HepG2 (cell line): ENCODE measurements around the gene BCAS3. TPM values are rescaled to one million over a fixed set of nuclear protein-coding genes. Genes with fewer than 3 reads are reported as not detected.

Experiments used
- ELF1 ChIP-seq: sonication (generic); formaldehyde crosslinking; IDR thresholded peaks from 2 replicates; pipeline ENCODE4 v1.4.0; 2020; ENCODE audit warnings: missing genetic modification reagents
- IKZF4 ChIP-seq: sonication (generic); formaldehyde crosslinking; IDR thresholded peaks from 2 replicates; pipeline ENCODE4 v1.5.1; 2020; ENCODE audit warnings: borderline replicate concordance, mild to moderate bottlenecking, low read depth, missing genetic modification reagents; ENCODE audit errors: not compliant biosample characterization
- JUNB ChIP-seq: sonication (generic); formaldehyde crosslinking; IDR thresholded peaks from 2 replicates; pipeline ENCODE4 v1.8.0; 2022; ENCODE audit warnings: missing genetic modification reagents, mild to moderate bottlenecking, borderline replicate concordance
- MAFG ChIP-seq: sonication (generic); formaldehyde crosslinking; IDR thresholded peaks from 2 replicates; pipeline ENCODE4 v1.5.1; 2020; ENCODE audit warnings: mild to moderate bottlenecking, missing genetic modification reagents
- ZNF263 ChIP-seq: sonication (generic); formaldehyde crosslinking; IDR thresholded peaks from 2 replicates; pipeline ENCODE4 v1.4.0; 2020; ENCODE audit warnings: missing genetic modification reagents
- ZNF337 ChIP-seq: sonication (generic); formaldehyde crosslinking; IDR thresholded peaks from 2 replicates; pipeline ENCODE4 v1.5.1; 2020; ENCODE audit warnings: missing genetic modification reagents, low read depth, mild to moderate bottlenecking, borderline replicate concordance
- ZNF547 ChIP-seq: sonication (generic); formaldehyde crosslinking; IDR thresholded peaks from 2 replicates; pipeline ENCODE4 v1.5.1; 2020; ENCODE audit warnings: mild to moderate bottlenecking, missing genetic modification reagents
- ZNF761 ChIP-seq: sonication (generic); formaldehyde crosslinking; conservative IDR thresholded peaks from 2 replicates; pipeline ENCODE4 v1.4.0; 2020; ENCODE audit warnings: mild to moderate bottlenecking, missing genetic modification reagents
- ZNF891 ChIP-seq: sonication (generic); formaldehyde crosslinking; IDR thresholded peaks from 2 replicates; pipeline ENCODE4 v1.5.0; 2020; ENCODE audit warnings: mild to moderate bottlenecking, missing genetic modification reagents
- polyA plus RNA-seq, 8 experiments: library from polyadenylated mRNA; depleted of rRNA in 3 of 8; stranded (reverse) in 7 of 8; unstranded in 1 of 8; fragments of >200 nt; fragmentation: Illumina TruSeq in 4 of 8; extraction: Trizol in 4 of 8; gene quantifications; 2 replicates each; pipeline versions ENCODE4 v1.2.1 to v1.2.3, GENCODE V29; 2011 to 2016; ENCODE audit warnings: low read depth in 4 of 8, missing spikeins in 1 of 8, mixed read lengths in 1 of 8; ENCODE audit not compliant: insufficient read depth in 1 of 8
- total RNA-seq, 5 experiments: library from RNA; depleted of rRNA; stranded (reverse); fragments of >200 nt; fragmentation: Illumina TruSeq; extraction: Trizol; gene quantifications; 2 replicates each; pipeline ENCODE4 v1.2.3, GENCODE V29; 2016; ENCODE audit warnings: low read depth in 1 of 5
- TF ChIP-seq, protein P1 (sequence below): sonication (generic); formaldehyde crosslinking; IDR thresholded peaks from 2 replicates; pipeline ENCODE4 v1.5.1; 2020; ENCODE audit warnings: missing genetic modification reagents, mild to moderate bottlenecking, borderline replicate concordance
- TF ChIP-seq, protein P2 (sequence below): sonication (generic); formaldehyde crosslinking; conservative IDR thresholded peaks from 2 replicates; pipeline ENCODE4 v1.4.0; 2020; ENCODE audit warnings: missing genetic modification reagents
- TF ChIP-seq, protein P3 (sequence below): sonication (generic); formaldehyde crosslinking; IDR thresholded peaks from 2 replicates; pipeline ENCODE4 v1.5.1; 2020; ENCODE audit warnings: mild to moderate bottlenecking, missing genetic modification reagents, borderline replicate concordance
- TF ChIP-seq, protein P4 (sequence below): fragments of 450-650 bp; IDR thresholded peaks from 2 replicates; pipeline ENCODE4 v1.6.1; 2017; ENCODE audit warnings: mild to moderate bottlenecking
- TF ChIP-seq, protein P5 (sequence below): IDR thresholded peaks from 2 replicates; pipeline ENCODE4 v1.6.1; 2016; ENCODE audit warnings: missing biosample characterization, missing genetic modification reagents, low read depth

Gene BCAS3
- total and polyA plus RNA-seq, 2 of the 13 experiments (the other 11 are each of a cell fraction or from before 2014, with no cell fraction given), result 10.7 to 11.2 TPM

DNA sequence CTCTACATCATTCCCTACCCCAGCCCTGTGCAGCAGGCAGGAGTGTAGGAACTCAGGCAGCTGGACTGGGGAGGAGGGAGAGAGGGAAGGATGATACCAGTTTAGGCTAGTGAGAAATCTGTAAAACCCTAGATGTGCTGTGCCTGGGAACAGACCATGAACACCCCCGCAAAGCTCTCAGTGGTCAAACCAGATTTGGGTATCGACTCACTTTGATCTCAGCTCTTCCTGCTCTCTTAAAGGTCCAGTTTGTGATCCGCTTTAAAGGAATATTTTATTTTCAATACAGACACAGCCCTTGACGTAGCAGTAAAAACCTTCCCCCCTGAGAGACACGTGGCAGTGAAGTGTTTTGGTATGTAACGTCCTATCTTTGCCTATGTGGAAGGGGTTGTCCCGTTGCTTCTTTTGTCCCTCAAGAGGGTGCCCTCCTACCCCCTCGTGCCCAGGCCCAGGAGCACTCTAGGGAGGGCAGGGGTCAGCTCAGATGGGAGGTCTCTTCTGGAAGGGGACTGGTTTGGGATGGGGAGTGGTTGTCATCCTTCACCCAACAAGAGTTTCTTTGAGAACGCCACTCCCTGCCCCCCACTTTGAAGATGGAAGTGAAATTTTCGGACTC is 702.7 kb downstream of the BCAS3 start (continued):
- TF ChIP-seq, protein P1, sequence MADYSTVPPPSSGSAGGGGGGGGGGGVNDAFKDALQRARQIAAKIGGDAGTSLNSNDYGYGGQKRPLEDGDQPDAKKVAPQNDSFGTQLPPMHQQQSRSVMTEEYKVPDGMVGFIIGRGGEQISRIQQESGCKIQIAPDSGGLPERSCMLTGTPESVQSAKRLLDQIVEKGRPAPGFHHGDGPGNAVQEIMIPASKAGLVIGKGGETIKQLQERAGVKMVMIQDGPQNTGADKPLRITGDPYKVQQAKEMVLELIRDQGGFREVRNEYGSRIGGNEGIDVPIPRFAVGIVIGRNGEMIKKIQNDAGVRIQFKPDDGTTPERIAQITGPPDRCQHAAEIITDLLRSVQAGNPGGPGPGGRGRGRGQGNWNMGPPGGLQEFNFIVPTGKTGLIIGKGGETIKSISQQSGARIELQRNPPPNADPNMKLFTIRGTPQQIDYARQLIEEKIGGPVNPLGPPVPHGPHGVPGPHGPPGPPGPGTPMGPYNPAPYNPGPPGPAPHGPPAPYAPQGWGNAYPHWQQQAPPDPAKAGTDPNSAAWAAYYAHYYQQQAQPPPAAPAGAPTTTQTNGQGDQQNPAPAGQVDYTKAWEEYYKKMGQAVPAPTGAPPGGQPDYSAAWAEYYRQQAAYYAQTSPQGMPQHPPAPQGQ (CRISPR knock-in tag), result no peak
- TF ChIP-seq ZNF761, result no peak
- TF ChIP-seq ZNF547 (CRISPR knock-in tag), result 0 out of 2 replicates have a peak, but pooled peaks have one; percentile 33
- no peak for TF ChIP-seq ZNF337
- TF ChIP-seq, protein P2, sequence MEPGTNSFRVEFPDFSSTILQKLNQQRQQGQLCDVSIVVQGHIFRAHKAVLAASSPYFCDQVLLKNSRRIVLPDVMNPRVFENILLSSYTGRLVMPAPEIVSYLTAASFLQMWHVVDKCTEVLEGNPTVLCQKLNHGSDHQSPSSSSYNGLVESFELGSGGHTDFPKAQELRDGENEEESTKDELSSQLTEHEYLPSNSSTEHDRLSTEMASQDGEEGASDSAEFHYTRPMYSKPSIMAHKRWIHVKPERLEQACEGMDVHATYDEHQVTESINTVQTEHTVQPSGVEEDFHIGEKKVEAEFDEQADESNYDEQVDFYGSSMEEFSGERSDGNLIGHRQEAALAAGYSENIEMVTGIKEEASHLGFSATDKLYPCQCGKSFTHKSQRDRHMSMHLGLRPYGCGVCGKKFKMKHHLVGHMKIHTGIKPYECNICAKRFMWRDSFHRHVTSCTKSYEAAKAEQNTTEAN (CRISPR knock-in tag), result no peak
- no peak for TF ChIP-seq ZNF891 (CRISPR knock-in tag)
- TF ChIP-seq ELF1 (CRISPR knock-in tag), result no peak
- no peak for TF ChIP-seq IKZF4 (CRISPR knock-in tag)
- TF ChIP-seq, protein P3, sequence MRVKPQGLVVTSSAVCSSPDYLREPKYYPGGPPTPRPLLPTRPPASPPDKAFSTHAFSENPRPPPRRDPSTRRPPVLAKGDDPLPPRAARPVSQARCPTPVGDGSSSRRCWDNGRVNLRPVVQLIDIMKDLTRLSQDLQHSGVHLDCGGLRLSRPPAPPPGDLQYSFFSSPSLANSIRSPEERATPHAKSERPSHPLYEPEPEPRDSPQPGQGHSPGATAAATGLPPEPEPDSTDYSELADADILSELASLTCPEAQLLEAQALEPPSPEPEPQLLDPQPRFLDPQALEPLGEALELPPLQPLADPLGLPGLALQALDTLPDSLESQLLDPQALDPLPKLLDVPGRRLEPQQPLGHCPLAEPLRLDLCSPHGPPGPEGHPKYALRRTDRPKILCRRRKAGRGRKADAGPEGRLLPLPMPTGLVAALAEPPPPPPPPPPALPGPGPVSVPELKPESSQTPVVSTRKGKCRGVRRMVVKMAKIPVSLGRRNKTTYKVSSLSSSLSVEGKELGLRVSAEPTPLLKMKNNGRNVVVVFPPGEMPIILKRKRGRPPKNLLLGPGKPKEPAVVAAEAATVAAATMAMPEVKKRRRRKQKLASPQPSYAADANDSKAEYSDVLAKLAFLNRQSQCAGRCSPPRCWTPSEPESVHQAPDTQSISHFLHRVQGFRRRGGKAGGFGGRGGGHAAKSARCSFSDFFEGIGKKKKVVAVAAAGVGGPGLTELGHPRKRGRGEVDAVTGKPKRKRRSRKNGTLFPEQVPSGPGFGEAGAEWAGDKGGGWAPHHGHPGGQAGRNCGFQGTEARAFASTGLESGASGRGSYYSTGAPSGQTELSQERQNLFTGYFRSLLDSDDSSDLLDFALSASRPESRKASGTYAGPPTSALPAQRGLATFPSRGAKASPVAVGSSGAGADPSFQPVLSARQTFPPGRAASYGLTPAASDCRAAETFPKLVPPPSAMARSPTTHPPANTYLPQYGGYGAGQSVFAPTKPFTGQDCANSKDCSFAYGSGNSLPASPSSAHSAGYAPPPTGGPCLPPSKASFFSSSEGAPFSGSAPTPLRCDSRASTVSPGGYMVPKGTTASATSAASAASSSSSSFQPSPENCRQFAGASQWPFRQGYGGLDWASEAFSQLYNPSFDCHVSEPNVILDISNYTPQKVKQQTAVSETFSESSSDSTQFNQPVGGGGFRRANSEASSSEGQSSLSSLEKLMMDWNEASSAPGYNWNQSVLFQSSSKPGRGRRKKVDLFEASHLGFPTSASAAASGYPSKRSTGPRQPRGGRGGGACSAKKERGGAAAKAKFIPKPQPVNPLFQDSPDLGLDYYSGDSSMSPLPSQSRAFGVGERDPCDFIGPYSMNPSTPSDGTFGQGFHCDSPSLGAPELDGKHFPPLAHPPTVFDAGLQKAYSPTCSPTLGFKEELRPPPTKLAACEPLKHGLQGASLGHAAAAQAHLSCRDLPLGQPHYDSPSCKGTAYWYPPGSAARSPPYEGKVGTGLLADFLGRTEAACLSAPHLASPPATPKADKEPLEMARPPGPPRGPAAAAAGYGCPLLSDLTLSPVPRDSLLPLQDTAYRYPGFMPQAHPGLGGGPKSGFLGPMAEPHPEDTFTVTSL (CRISPR knock-in tag), result 0 out of 2 replicates have a peak, but pooled peaks have one; percentile 18
- TF ChIP-seq, protein P4, sequence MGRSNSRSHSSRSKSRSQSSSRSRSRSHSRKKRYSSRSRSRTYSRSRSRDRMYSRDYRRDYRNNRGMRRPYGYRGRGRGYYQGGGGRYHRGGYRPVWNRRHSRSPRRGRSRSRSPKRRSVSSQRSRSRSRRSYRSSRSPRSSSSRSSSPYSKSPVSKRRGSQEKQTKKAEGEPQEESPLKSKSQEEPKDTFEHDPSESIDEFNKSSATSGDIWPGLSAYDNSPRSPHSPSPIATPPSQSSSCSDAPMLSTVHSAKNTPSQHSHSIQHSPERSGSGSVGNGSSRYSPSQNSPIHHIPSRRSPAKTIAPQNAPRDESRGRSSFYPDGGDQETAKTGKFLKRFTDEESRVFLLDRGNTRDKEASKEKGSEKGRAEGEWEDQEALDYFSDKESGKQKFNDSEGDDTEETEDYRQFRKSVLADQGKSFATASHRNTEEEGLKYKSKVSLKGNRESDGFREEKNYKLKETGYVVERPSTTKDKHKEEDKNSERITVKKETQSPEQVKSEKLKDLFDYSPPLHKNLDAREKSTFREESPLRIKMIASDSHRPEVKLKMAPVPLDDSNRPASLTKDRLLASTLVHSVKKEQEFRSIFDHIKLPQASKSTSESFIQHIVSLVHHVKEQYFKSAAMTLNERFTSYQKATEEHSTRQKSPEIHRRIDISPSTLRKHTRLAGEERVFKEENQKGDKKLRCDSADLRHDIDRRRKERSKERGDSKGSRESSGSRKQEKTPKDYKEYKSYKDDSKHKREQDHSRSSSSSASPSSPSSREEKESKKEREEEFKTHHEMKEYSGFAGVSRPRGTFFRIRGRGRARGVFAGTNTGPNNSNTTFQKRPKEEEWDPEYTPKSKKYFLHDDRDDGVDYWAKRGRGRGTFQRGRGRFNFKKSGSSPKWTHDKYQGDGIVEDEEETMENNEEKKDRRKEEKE, result no peak
- peak; percentile 92 for TF ChIP-seq ZNF263 (CRISPR knock-in tag)
- TF ChIP-seq, protein P5, sequence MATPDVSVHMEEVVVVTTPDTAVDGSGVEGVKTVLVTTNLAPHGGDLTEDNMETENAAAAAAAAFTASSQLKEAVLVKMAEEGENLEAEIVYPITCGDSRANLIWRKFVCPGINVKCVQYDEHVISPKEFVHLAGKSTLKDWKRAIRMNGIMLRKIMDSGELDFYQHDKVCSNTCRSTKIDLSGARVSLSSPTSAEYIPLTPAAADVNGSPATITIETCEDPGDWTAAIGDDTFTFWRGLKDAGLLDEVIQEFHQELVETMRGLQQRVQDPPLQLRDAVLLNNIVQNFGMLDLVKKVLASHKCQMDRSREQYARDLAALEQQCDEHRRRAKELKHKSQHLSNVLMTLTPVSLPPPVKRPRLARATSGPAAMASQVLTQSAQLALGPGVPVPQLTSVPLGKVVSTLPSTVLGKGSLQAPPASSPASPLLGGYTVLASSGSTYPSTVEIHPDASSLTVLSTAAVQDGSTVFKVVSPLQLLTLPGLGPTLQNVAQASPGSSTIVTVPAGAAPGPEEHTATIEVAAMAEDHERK (CRISPR knock-in tag), result no peak
- TF ChIP-seq JUNB, result no peak
- TF ChIP-seq MAFG, result no peak
